Activated CD4-positive, alpha-beta T cell treated with anti-CD3 and anti-CD28 coated beads, Interleukin-2, Interleukin-6, amounts not matched to agents 100 ng/mL and 50 ng/mL, durations not matched to agents 16 hours and 8 hours (primary cell): ENCODE measurements around the gene CLRN3.

Source experiments
- DNase-seq: peaks from one replicate; pipeline ENCODE4 v3.0.0-alpha.2; 2020

Gene CLRN3

DNA sequence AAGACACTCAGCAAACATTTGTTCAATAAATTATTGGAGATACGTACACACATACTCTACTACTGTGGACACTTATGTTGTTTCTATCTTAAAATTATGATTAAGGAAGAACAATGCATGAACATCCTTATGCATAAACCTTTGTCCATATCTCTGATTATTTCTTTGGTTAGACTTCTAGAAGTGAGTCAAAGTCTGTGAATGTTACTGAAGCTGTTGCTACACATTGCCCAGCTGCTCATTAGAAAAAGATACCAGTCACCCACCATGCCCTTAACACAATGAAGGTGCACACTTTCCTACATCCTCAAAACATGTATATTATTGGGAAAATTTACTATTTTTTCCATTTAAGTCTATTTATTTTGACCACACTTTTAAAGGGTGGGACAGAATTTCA, 1.4 kb upstream of the CLRN3 start:
- no peak for DNase-seq

DNA sequence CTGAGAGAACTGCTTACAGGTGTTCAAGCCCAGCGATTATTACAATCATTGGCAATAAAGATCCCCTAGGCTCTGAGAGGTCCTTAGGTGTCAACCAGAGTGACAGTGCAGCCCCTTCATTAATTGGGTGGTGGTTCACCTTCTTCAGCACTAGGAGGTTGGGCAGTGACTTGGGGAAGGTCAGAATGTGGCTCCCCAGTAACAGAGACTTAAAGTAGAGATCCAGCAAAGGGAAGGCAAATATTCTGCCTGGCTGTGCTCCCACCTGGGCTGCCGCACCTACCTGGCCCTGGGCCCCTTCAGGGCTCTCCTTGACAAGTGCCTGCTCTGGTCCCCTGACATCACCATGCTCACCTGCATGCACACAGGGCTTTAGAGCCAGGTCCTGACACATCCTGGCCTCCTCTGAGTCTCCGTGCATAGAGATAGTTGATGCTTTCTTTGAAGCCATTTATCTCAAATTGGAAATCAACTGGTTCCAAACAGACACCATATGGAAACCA, 1.9 kb downstream of the CLRN3 start:
- no peak for DNase-seq

DNA sequence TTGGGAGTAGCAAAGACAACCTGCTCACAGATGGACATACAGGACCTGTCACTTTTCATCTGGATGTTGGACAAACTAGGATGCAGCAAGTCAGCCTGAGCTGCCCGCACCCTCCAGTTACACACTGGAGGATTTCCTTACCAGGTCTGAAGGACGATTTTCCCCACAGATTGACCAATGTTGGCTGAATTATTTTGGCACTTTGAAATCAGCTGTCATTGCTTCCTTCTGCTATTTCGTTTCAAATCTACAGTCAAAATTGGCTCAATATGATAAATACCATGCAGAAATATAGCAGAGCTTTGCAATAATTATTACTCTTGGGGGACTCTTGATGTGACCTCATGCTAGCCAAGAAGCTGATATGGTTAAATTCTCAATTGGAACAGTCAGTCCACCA, 2.5 kb downstream of the CLRN3 start:
- no peak for DNase-seq

DNA sequence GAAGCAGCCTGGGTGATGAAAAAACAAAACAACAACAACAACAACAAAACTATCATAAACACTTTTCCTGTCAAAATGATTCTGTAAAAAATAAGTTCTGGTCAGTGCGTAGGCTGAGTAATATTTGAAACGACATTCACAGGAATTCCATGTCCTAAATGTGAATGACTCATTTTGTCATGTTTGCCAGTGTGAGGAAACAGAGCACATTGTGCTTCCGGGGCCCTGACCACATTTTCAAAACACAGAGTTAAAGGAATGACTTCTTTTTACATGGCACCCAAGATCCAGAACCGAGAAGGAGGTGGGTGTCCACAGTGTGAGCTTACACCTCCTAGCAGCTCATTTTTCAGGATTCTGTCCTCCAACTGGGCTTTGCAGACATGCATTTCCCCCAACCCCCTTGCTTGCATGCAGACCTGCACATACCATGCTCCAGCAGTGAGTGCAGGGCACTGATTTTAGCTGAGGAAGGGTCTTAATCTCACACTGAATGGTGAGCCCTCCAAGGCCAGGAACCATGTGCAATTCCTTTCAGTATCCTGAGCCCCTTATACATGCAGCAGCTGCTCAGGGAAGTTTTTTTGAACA, 3.0 kb downstream of the CLRN3 start:
- DNase-seq = no peak

DNA sequence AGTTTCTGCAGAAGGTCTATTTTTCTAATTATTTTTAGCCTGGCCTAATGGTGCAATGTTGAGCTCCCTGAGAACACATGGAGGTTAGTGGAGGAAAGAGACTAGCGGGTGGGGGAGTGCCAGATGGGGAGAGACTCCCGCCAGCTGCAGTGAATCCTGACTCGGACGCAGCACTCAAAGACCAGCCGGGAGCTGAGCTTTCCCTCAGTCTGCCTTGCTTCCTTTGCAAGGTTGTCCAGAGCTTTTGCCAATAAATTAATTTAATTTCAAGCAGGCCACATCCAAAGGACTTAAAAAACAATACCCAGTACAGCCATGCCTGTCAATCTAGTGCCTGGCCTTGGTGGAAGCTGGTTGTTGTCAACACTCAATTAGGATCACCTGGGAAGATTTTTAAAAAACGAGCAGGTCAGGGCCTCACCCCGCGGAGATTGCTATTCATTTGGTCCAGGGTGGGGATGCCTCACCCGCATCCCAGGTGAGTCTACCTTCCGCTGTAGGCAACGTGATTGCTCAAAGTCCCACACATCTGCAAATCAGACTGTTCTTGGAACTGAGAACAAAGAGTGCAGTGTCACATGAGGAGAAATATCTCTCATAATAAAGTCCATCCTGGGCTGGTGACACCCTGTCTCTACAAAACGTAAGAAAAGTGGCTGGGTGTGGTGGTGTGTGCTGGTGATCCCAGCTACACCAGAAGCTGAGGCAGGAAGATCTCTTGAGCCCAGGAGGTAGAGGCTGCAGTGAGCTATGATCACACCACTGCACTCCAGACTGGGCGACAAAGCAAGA, 4.0 kb downstream of the CLRN3 start:
- no peak for DNase-seq

DNA sequence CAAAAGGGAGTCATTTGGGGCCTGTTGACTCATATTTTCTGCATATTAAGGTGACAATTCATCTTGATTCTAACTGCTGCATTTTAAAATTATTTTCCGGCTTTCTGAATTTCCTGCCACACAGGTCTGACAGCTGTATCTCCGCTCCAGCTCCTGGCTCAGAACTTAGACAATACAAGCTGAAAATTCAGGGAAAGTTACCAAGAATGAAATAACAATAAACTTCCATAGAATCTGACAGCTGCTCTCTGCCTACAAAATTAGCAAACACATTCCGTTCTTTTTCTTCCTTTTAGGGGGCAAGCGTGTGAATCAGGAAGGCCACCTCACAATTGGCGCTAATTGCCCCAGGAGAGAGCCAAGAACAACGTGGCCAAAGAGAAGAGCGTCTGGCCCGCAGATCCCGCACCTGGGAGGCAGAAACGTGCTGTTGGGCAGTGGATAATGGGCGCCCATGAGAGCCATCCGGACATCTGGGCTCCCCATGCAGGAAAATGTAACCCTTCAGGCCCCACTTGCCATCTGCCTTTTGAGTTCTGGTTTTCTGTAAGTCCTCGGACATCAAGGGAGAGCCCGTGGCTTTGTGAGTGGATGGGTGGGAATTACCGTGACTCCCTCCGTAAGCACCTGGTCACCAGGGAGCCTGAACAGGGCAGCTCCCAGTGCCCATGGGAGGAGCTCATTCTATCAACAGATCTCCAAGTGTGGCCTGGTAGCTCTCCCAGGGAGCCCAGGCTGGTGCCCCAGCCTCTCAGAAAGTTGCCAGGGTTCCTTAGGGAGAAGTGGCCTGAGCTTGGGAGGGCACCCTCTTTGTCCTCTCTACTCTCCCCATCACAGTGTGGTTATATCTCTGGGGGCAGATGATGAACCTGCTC, 5.0 kb downstream of the CLRN3 start:
- DNase-seq = peak; percentile 44

DNA sequence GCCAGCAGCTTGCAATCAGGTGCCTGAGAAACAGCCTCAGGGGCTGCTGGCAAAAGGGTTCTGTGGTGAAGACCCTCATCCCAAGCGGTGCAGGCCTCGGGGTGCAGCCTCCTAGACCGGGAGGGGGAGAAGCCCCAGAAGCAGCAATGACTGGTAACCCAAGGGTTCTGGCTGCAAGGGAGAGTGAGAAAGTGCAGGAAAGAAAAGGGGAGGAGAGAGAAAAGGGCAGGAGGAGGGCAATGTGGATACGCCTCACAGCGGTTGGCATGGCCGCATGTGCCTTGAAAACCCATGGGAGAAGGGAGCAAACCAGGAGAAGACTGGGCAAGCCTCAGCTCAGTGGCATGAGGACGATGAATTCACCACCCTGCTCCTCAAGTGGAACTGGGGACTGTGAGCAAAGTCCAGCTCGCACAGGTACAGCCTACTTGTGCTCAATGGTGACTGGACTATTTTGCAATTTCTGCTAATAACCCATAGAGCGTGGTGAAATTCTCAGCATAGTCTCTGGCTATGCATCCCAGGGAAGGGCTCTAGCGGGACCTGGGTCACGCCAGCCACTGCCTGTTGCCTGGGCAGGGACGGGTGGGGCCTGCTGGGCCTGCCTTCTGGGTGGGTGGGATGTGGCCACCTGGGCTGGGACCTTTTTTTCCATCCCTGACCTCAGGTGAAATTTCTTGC, 6.2 kb downstream of the CLRN3 start:
- no peak for DNase-seq

DNA sequence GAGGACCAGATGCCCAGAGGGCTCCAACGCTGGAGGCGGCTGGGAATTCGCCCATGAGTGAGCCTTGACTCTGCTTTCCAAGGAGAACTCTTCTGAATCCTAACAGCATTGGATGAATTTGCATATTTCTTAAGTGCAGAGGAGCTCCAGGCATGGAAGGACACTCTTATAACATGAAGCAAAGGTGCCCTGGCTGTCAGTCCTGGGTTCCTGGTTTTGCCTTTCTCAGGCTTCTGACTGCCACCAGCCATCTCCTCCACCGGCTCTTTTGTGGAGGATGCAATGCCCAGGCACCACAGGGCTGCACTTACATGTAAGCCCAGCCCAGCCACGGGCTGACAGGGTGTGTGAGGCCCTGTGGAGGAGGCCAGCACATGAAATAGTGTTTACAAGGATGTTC, 8.2 kb downstream of the CLRN3 start:
- DNase-seq = no peak

DNA sequence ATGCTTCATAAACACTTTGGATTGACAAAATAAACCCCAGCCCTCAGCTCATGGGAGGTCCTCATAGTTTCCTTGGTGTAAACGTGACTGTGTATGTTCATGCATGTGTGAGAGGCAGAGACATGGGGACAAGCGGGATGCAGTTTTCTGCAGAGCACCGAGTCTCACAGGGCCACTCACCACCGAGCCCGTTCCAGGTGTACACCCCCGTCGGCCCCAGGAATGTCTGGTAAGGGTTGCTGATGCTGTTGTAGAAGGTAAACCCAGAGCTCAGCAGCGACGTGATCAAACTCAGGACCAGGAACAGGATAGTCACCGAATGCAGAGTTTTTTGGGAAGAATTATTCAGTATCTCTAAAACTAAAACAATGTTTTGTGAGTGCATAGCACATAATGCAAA, 9.2 kb downstream of the CLRN3 start:
- no peak for DNase-seq

DNA sequence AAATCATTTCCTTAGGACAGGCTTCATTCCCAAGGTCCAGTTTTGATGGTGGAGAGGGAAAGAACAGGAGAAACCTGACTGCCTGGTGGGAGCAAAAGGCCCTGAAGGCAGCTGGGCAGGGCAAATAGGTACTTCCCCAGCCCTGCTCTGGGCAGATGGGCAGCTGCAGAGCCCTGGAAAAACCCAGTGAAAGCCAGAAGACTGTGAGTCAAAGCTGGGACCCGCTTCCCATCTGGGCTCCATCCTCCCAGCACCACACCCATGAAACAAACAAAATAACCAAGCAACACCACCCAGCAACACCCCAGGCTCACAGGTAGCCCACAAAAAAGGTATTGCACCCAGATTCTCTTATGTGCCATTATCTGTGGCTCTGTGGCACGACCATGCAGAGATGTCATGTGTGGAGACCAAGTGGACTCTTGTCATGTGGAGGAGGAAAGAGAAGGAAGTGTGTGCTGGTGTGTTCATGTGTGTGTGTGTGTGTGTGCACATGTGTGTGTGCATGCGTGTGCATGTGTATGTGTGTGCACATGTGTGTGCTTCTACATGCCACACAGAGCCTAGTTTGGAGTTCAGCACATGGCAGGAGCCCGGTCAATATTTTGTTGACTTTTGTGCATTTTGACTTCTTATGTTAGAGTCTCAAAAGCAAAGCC, 9.8 kb downstream of the CLRN3 start:
- DNase-seq = no peak

DNA sequence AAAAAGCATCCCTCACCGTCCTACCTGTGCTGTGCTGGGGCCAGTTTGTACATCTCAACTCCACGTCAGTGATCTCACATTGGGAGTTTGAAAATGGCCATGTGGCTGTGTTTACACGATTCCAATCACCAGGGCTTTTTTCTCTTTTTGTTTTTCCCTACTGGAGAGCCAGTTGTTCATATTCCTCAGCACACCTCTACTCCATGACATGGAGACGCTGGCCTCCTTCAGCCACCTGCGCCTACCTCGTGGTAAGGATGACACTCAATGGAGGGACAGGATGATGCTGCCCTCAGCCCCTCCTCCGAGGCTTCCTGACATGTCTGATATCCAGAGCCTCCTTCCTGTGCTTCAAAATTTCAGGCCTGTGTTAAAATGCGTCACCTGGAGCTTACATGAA, 10.3 kb downstream of the CLRN3 start:
- DNase-seq = no peak

DNA sequence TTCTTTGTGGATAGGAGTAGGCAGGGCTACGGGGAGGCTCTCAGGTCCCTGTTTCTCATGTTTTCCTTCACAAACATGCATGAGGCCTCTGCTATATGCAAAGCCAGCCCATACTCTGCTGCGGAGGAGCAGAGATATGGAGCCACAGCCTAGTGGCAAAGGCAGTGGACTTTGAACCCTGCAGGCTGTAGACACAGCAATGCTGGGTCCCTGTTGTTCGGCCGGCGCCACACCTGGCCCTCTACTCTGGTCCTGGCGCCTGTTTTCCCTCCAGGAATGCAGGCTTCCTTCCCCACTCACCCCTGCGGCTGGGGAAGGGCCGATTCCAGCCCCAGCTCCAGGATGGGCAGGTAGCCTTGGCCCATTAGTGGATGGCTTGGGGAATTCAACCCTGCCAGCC, 11.5 kb downstream of the CLRN3 start:
- no peak for DNase-seq

DNA sequence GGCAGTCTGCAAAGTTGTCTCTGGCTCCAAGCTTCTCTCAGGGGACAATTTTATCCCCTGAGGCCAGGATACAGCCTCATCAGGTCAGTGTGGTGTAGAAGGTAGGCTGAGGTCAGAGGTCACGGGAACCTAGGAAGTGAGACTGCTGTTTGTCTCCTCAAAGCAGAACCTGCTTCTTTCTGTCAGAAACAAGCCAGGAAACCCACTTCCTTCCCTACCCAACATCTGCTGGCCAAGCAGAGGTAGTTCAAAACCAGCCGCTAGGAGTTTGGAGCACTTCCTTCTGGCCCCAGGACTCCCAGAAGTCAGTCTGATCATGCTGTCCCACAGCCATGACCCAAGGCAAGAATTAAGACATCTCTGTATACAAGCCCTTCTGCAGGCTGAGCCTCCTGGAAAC, 12.2 kb downstream of the CLRN3 start:
- peak; percentile 39 for DNase-seq

DNA sequence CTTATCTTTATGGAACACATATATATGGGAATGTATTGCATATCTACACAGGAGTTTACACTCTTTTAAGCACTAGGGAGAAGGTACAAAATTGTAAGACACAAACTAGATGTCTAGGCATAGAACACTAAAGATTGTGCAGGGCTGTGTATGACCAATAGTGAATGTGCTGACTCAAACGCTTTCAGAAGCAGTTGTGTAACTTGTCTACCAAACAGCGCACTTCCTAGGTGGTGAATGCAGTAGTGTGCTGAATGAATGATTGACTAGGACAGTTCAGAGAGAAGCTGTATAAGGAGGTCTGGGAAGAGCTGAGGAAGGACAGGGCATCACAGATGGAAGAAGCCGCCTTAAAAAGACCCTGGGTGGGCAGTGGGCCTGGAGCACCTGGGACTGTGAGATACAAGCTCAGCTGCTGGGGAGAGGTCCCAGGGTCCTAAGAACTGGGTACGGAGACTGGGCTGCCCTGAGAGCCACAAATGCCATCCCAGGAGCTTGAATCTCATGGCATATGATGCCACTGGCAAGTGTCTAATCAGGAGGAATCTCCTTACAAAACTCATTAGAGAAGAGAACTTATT, 14.2 kb downstream of the CLRN3 start:
- DNase-seq = peak; percentile 63

DNA sequence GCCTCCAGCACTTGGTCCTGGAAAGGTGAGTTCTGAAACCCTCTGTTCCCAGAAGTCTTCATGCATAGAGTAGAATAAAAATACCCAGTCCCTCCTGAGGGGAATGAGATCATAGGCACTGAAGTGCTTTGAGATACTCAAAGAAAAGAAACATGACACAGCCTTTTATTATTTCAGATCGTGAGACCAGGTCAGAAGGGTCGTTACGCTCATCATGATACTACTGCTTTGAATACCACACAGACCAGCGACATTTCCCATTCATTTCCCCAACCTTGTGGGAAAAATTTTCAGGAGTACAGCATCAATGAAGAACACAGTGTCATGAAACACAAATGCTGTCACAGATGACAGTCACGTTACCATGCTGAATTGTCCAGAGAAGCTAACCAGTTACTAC, 15.0 kb downstream of the CLRN3 start:
- peak; percentile 42 for DNase-seq

DNA sequence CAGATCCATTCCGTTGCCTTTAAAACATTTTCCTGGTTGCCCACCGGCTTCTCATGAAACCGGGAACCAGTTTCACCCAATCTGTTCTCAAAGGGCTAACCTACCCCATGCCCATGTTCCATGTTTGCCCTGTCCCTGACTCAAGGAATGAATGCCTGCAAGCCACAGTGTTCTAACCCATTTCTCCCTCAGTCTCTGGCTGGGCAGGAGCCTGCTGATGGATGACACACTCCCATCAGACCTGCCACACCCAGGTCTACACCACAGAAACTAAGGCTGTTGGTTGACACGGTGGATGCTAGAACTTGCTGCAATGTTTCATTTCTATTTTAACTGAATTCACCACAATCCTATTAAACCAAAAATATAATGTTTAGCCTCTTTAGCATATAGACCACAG, 15.6 kb downstream of the CLRN3 start:
- peak; percentile 40 for DNase-seq

DNA sequence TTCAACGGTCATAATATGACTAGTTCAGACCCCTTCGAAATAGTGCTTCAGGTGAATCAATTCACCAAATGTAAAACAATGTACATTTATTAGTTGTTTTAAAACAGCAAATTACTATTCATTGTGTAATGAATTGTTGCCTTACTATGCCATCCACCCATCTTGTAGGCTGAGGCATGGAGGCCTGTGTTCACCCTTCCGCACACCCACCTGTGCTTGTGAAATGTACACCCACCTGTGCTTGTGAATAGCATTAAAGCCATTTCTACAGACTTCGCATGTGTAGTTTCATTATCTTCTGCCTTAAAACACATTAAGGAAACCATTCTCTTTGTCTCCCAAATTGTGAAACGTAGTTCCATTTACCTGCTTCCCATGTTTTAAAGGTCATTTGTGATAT, 16.8 kb downstream of the CLRN3 start:
- DNase-seq = no peak

DNA sequence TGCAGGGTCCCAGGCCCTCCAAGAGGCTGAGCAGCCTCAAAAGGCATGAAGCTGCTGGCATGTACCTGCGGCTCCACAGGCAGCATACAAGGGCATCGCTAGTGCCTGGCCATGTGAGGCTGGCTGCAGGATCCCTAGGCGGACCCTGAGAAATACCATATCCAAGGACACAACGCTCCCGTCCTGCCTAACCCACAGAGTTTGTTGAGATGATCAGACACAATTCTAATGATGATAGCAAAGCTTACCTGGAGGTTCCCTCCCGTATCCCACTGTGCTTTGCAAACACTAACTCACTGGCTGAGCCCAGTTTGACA, 17.3 kb downstream of the CLRN3 start:
- no peak for DNase-seq

DNA sequence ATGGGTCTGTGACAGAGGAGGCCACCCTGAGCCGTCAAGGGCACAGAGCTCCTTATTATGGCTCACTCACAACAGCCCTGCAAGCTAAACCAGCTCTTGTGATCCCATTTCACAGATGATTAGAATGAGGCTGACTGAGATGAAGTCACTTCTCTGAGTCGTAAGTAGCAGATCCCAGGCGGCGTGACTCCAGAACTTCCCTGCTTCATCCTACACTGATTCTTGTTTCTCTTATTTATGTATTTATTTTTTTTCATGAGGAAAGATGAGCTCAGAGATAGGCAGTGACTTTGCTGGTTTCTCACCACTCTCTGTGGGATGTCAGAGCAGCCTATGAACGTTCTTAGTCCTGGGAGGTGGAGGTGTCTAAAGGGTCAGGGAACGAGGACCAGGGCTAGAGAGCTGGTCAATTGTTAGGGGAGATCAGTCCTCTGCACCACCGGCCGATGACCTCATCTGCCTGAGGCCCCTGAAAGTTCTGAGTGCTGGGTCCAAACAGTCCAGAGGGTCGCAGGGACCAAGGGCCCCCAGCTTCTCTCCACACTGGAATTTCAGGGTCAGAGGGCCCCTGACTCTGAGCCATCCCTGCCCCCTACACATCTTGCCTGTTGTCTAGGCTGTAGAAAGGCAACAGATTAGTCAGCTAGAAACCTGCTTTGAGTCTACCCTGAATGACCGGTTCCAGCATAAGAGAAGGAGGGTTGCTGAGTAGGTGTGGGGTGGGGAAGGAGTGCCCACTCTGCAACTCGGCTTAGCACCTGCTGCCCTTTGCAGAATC, 17.9 kb downstream of the CLRN3 start:
- DNase-seq = peak; percentile 39

DNA sequence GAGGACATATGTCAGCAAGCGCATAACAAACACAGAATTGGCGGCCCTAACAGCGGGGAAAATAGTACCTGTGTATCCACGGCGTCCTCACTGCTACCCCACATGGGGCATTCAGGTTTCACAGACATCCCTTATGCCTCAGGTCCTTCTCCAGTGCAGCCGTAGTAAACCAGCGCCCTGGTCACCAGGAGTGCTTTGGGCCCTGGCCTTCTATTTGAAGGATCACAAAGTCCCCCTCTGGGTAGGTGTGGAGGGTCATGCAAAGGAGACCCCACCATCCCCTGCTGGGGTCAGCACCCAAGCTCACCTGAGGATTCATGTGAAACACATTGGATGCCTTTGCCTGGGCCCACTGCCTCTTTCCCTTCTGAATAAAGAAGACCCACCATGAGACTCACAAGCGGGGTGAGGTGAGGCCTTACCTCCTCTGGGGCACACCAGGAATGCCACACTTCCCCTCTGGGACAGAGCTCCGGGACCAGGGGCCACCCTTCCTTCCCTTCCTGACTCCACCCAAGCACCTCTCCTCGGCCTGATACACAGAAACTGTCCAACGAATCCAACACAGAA, 18.8 kb downstream of the CLRN3 start:
- DNase-seq = no peak
